OCI-LY3 (cell line): ENCODE measurements around the gene GPNMB.

Experiments used
- H2AFZ ChIP-seq: fragments of 200-600, 300-600 bp; shearing (Covaris generic); 2 replicates; pipeline ENCODE4 v1.6.0; 2014; ENCODE audit warnings: antibody characterized with exemption, low read depth, low read length
- H3K27ac ChIP-seq: fragments of 200-600, 300-600 bp; sonication (generic); 2 replicates; pipeline ENCODE4 v1.5.1; 2014; ENCODE audit warnings: mild to moderate bottlenecking, low read length, moderate library complexity, mixed read lengths
- H3K27me3 ChIP-seq: fragments of 200-600, 300-600 bp; sonication (generic); 2 replicates; pipeline ENCODE4 v1.6.1; 2014; ENCODE audit warnings: low read depth, low read length, mixed read lengths
- H3K36me3 ChIP-seq: fragments of 200-600, 300-600 bp; sonication (generic); replicated peaks from 2 replicates; pipeline ENCODE3; 2014; ENCODE audit warnings: low read depth, low read length, mixed read lengths
- H3K4me1 ChIP-seq: fragments of 300-600, 200-600 bp; sonication (generic); 2 replicates; pipeline ENCODE4 v1.6.1; 2014; ENCODE audit warnings: low read length, mixed read lengths
- H3K4me2 ChIP-seq: fragments of 200-600, 300-600 bp; sonication (generic); 2 replicates; pipeline ENCODE4 v1.6.1; 2014; ENCODE audit warnings: low read length, mixed read lengths
- H3K4me3 ChIP-seq: fragments of 300-600, 200-600 bp; sonication (generic); 2 replicates; pipeline ENCODE4 v1.5.1; 2014; ENCODE audit warnings: antibody characterized with exemption, mild to moderate bottlenecking, low read length, moderate library complexity
- H3K79me2 ChIP-seq: fragments of 300-600, 200-600 bp; shearing (Covaris generic); 2 replicates; pipeline ENCODE4 v1.6.1; 2014; ENCODE audit warnings: mild to moderate bottlenecking, low read length, mixed read lengths
- H3K9ac ChIP-seq: fragments of 300-600, 200-600 bp; shearing (Covaris generic); 2 replicates; pipeline ENCODE4 v1.6.0; 2014; ENCODE audit warnings: mild to moderate bottlenecking, low read length, moderate library complexity
- H3K9me3 ChIP-seq: fragments of 200-600, 300-600 bp; shearing (Covaris generic); 2 replicates; pipeline ENCODE4 v1.6.1; 2014; ENCODE audit warnings: low read length, mixed read lengths; ENCODE audit not compliant: insufficient read depth
- H4K20me1 ChIP-seq: fragments of 200-600, 300-600 bp; sonication (generic); 2 replicates; pipeline ENCODE4 v1.6.1; 2016; ENCODE audit warnings: low read length, mixed read lengths; ENCODE audit not compliant: insufficient read depth
- CTCF ChIP-seq: fragments of 200-600, 300-600 bp; sonication (generic); IDR thresholded peaks from 2 replicates; pipeline ENCODE4 v1.5.1; 2014; ENCODE audit warnings: antibody characterized with exemption, low read length, low read depth
- EZH2phosphoT487 ChIP-seq: fragments of 200-600 bp; shearing (Covaris generic); IDR thresholded peaks from 2 replicates; pipeline ENCODE4 v1.6.1; 2018; ENCODE audit warnings: antibody characterized with exemption, mixed run types, low read depth

GPNMB gene

GRCh38 chr7:23210506-23210905 lies 36.1 kb upstream of the GPNMB start:
- Histone ChIP-seq H3K36me3 (no peaks in the 10 kb centered on the region), H3K4me2 (no peak overlapping the region), H3K9me3 (no peaks in the 10 kb centered on the region), H3K27me3 (no peaks in the 10 kb centered on the region), H3K79me2 (no peaks in the 10 kb centered on the region), H3K4me3 (no peak overlapping the region), H4K20me1 (no peaks in the 10 kb centered on the region), H3K4me1 (peaks cover 9% of the 10 kb centered on the region), H2AFZ (no peak overlapping the region), H3K9ac (no peak overlapping the region), H3K27ac (no peak overlapping the region)
- TF ChIP-seq EZH2phosphoT487 (no peak), CTCF (no peak)

- no peaks in the 10 kb centered on the region for H3K27me3 ChIP-seq
- H3K4me2 ChIP-seq = no peak overlapping the region
- no peak overlapping the region for H3K9ac ChIP-seq
- H3K9me3 ChIP-seq = no peaks in the 10 kb centered on the region
- H3K27ac ChIP-seq = no peak overlapping the region
- TF ChIP-seq EZH2phosphoT487 (no peak), CTCF (no peak)
- H3K36me3 ChIP-seq = no peaks in the 10 kb centered on the region
- H3K79me2 ChIP-seq = no peaks in the 10 kb centered on the region
- no peak overlapping the region for H3K4me3 ChIP-seq
- no peak overlapping the region for H2AFZ ChIP-seq
- peaks cover 9% of the 10 kb centered on the region for H3K4me1 ChIP-seq
- no peaks in the 10 kb centered on the region for H4K20me1 ChIP-seq
These were observed 35.0 kb upstream of the GPNMB start for GRCh38 chr7:23211589-23211988.

GRCh38 chr7:23212395-23212794 lies 34.2 kb upstream of the GPNMB start:
- H3K79me2 ChIP-seq = no peaks in the 10 kb centered on the region
- no peak overlapping the region for H3K27ac ChIP-seq
- no peak overlapping the region for H2AFZ ChIP-seq
- no peaks in the 10 kb centered on the region for H4K20me1 ChIP-seq
- no peaks in the 10 kb centered on the region for H3K27me3 ChIP-seq
- no peak overlapping the region for H3K4me3 ChIP-seq
- H3K9me3 ChIP-seq = no peaks in the 10 kb centered on the region
- TF ChIP-seq CTCF = no peak
- no peak for TF ChIP-seq EZH2phosphoT487
- no peaks in the 10 kb centered on the region for H3K36me3 ChIP-seq
- H3K4me2 ChIP-seq = no peak overlapping the region
- peaks cover 9% of the 10 kb centered on the region for H3K4me1 ChIP-seq
- no peak overlapping the region for H3K9ac ChIP-seq

- Histone ChIP-seq H3K27ac (no peak overlapping the region), H3K9me3 (no peaks in the 10 kb centered on the region), H3K36me3 (no peaks in the 10 kb centered on the region), H3K4me1 (peaks cover 9% of the 10 kb centered on the region), H3K4me2 (no peak overlapping the region), H3K79me2 (no peaks in the 10 kb centered on the region), H2AFZ (no peak overlapping the region), H4K20me1 (no peaks in the 10 kb centered on the region), H3K4me3 (no peak overlapping the region), H3K27me3 (no peaks in the 10 kb centered on the region), H3K9ac (no peak overlapping the region)
- TF ChIP-seq CTCF (no peak), EZH2phosphoT487 (no peak)
These were observed 33.7 kb upstream of the GPNMB start for GRCh38 chr7:23212841-23213240.
